A549 (cell line): ENCODE measurements around the gene SND1.

Source experiments
- CTCF ChIP-seq: fragments of >200 bp; sonication (Bioruptor Twin); formaldehyde crosslinking; IDR thresholded peaks from 3 replicates; pipeline ENCODE4 v1.5.1; 2016
- GATA3 ChIP-seq: IDR thresholded peaks from 2 replicates; pipeline ENCODE4 v1.6.1; 2012; ENCODE audit warnings: borderline replicate concordance
- HOXA7 ChIP-seq: fragments of 250-450 bp; sonication (Bioruptor Pico); IDR thresholded peaks from 2 replicates; pipeline ENCODE4 v1.5.0; 2020; ENCODE audit warnings: mild to moderate bottlenecking, moderate library complexity
- MAFK ChIP-seq: fragments of 450-650 bp; IDR thresholded peaks from 2 replicates; pipeline ENCODE4 v1.6.1; 2014; ENCODE audit not compliant: partially characterized antibody
- MAX ChIP-seq: IDR thresholded peaks from 2 replicates; pipeline ENCODE4 v1.6.1; 2012
- POLR2AphosphoS2 ChIP-seq: conservative IDR thresholded peaks from 2 replicates; pipeline ENCODE4 v1.6.1; 2012; ENCODE audit warnings: low read length, improper control_type of control experiment, inconsistent platforms
- RAD21 ChIP-seq, 2 experiments: fragments of >200 bp in 1 of 2; sonication (Bioruptor Twin) in 1 of 2; formaldehyde crosslinking in 1 of 2; IDR thresholded peaks in 1 of 2; conservative IDR thresholded peaks in 1 of 2; 2 replicates in 1 of 2; 3 replicates in 1 of 2; pipeline ENCODE4 v1.6.1; 2012 to 2018; ENCODE audit warnings: inconsistent platforms in 1 of 2
- RARB ChIP-seq: fragments of 250-450 bp; sonication (Bioruptor Pico); IDR thresholded peaks from 2 replicates; pipeline ENCODE4 v1.8.0; 2021; ENCODE audit warnings: mild to moderate bottlenecking, moderate library complexity
- RFX5 ChIP-seq: fragments of 450-650 bp; IDR thresholded peaks from 2 replicates; pipeline ENCODE4 v1.7.1; 2014; ENCODE audit warnings: antibody characterized with exemption, mild to moderate bottlenecking, moderate library complexity

GRCh38 chr7:127678947-127679346 is 27.0 kb downstream of the SND1 start:
- no peak for TF ChIP-seq RFX5
- no peak for TF ChIP-seq GATA3
- no peak for TF ChIP-seq CTCF
- no peak for TF ChIP-seq RARB
- TF ChIP-seq HOXA7 (CRISPR knock-in tag): no peak
- no peak for TF ChIP-seq MAX
- no peak for TF ChIP-seq RAD21 (conservative IDR thresholded peaks at IDR 0.05 in 1 of 2, IDR thresholded peaks at IDR 0.05 in 1 of 2)
- no peak for TF ChIP-seq POLR2AphosphoS2
- TF ChIP-seq MAFK: no peak
